HepG2 (cell line): ENCODE results near the gene BRCA1. TPM values are rescaled to one million over a fixed set of nuclear protein-coding genes. Genes with fewer than 3 reads are reported as not detected.

Experiments
- ATF1 ChIP-seq: IDR thresholded peaks from 2 replicates; pipeline ENCODE4 v1.6.1; 2016; ENCODE audit warnings: mild to moderate bottlenecking, control low read depth
- ATF3 ChIP-seq: sonication (generic); formaldehyde crosslinking; IDR thresholded peaks from 2 replicates; pipeline ENCODE4 v1.4.0; 2020; ENCODE audit warnings: missing genetic modification reagents
- CHCHD3 ChIP-seq: sonication (generic); formaldehyde crosslinking; IDR thresholded peaks from 2 replicates; pipeline ENCODE4 v1.8.0; 2022; ENCODE audit warnings: mild to moderate bottlenecking, missing genetic modification reagents, moderate library complexity
- ESRRA ChIP-seq: sonication (generic); formaldehyde crosslinking; IDR thresholded peaks from 2 replicates; pipeline ENCODE4 v1.5.1; 2020; ENCODE audit warnings: mild to moderate bottlenecking, low read depth, missing genetic modification reagents
- FOXK2 ChIP-seq: fragments of 450-650 bp; IDR thresholded peaks from 2 replicates; pipeline ENCODE4 v1.6.1; 2016
- HDAC6 ChIP-seq: fragments of 200-600 bp; sonication (generic); IDR thresholded peaks from 2 replicates; pipeline ENCODE4 v1.7.0; 2017; ENCODE audit warnings: mild to moderate bottlenecking, antibody characterized with exemption, low read length, low read depth
- HES4 ChIP-seq: sonication (generic); formaldehyde crosslinking; IDR thresholded peaks from 2 replicates; pipeline ENCODE4 v1.9.0; 2021; ENCODE audit warnings: mild to moderate bottlenecking, missing genetic modification reagents, borderline replicate concordance
- HNRNPL ChIP-seq: fragments of 200-400 bp; formaldehyde crosslinking; IDR thresholded peaks from 2 replicates; pipeline ENCODE4 v1.6.1; 2017; ENCODE audit warnings: mild to moderate bottlenecking, low read depth, low read length
- MLXIP ChIP-seq: sonication (generic); formaldehyde crosslinking; IDR thresholded peaks from 2 replicates; pipeline ENCODE4 v1.9.0; 2021; ENCODE audit warnings: missing genetic modification reagents, borderline replicate concordance
- NFIC ChIP-seq: IDR thresholded peaks from 2 replicates; pipeline ENCODE4 v1.6.1; 2012; ENCODE audit warnings: mild to moderate bottlenecking, low read length, inconsistent platforms
- RFXANK ChIP-seq: IDR thresholded peaks from 2 replicates; pipeline ENCODE4 v1.6.1; 2016
- THAP11 ChIP-seq: IDR thresholded peaks from 2 replicates; pipeline ENCODE4 v1.6.1; 2016; ENCODE audit warnings: missing biosample characterization, missing genetic modification reagents
- TOPORS ChIP-seq: sonication (generic); formaldehyde crosslinking; IDR thresholded peaks from 2 replicates; pipeline ENCODE4 v1.8.0; 2023; ENCODE audit warnings: mild to moderate bottlenecking, missing genetic modification reagents
- U2AF2 ChIP-seq: fragments of 200-400 bp; formaldehyde crosslinking; IDR thresholded peaks from 2 replicates; pipeline ENCODE4 v1.6.1; 2017; ENCODE audit warnings: low read depth, mild to moderate bottlenecking, low read length
- ZNF12 ChIP-seq: sonication (generic); formaldehyde crosslinking; IDR thresholded peaks from 2 replicates; pipeline ENCODE4 v1.5.0; 2020; ENCODE audit warnings: missing genetic modification reagents
- ZNF350 ChIP-seq: sonication (generic); formaldehyde crosslinking; IDR thresholded peaks from 2 replicates; pipeline ENCODE4 v1.4.0; 2020; ENCODE audit warnings: mild to moderate bottlenecking, low read depth, missing genetic modification reagents, borderline replicate concordance
- ZNF766 ChIP-seq: sonication (generic); formaldehyde crosslinking; IDR thresholded peaks from 2 replicates; pipeline ENCODE4 v1.5.0; 2020; ENCODE audit warnings: missing genetic modification reagents, borderline replicate concordance
- ZNF792 ChIP-seq: IDR thresholded peaks from 2 replicates; pipeline ENCODE4 v1.6.1; 2016
- polyA plus RNA-seq, 8 experiments: library from polyadenylated mRNA; depleted of rRNA in 3 of 8; stranded (reverse) in 7 of 8; unstranded in 1 of 8; fragments of >200 nt; fragmentation: Illumina TruSeq in 4 of 8; extraction: Trizol in 4 of 8; gene quantifications; 2 replicates each; pipeline versions ENCODE4 v1.2.1 to v1.2.3, GENCODE V29; 2011 to 2016; ENCODE audit warnings: low read depth in 4 of 8, missing spikeins in 1 of 8, mixed read lengths in 1 of 8; ENCODE audit not compliant: insufficient read depth in 1 of 8
- total RNA-seq, 5 experiments: library from RNA; depleted of rRNA; stranded (reverse); fragments of >200 nt; fragmentation: Illumina TruSeq; extraction: Trizol; gene quantifications; 2 replicates each; pipeline ENCODE4 v1.2.3, GENCODE V29; 2016; ENCODE audit warnings: low read depth in 1 of 5
- TF ChIP-seq, protein P1 (sequence below): sonication (generic); formaldehyde crosslinking; IDR thresholded peaks from 2 replicates; pipeline ENCODE4 v1.4.0; 2020; ENCODE audit warnings: missing genetic modification reagents
- TF ChIP-seq, protein P2 (sequence below): IDR thresholded peaks from 2 replicates; pipeline ENCODE4 v1.6.1; 2016; ENCODE audit warnings: missing biosample characterization, missing genetic modification reagents, low read depth

Gene BRCA1
- total and polyA plus RNA-seq, 2 of the 13 experiments (the other 11 are each of a cell fraction or from before 2014, with no cell fraction given): 13.3 to 37.5 TPM

DNA sequence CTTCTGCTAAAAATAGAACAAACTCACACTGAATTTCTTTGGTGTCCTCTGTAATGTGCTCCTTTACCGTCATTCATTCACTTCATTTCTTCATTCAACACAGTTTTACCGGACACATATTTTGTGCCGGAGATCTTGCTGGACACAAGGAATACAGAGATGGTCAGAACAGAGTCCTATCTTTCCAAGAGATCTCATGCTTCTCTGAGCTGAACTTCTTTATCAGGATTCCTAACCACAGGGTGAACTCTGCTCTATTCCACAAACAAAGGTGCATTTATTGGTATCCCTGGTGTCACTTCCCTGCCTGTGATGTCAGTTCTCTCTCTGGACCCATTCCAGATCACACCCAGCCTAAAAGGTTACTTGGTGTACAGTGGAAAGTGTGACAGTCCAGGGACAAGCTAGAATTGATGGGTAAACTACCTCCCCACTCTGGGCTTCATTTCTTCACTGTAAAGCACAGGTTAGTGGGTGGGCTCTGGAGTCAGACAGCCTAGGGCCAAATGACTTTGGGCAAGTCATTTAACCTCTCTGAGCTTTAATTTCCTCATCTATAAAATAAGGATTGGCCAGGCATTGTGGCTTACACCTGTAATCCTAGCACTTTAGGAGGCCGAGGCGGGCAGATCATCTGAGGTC is 114.4 kb downstream of the BRCA1 start (continued):
- TF ChIP-seq TOPORS (CRISPR knock-in tag): no peak
- peak; percentile 88 for TF ChIP-seq RFXANK
- TF ChIP-seq HES4 (CRISPR knock-in tag): no peak
- TF ChIP-seq FOXK2: peak; percentile 69; the same call in 1 of the 2 replicates
- no peak for TF ChIP-seq MLXIP (CRISPR knock-in tag)
- no peak for TF ChIP-seq ZNF350 (CRISPR knock-in tag)
- TF ChIP-seq THAP11 (CRISPR knock-in tag): peak; percentile 64; the same call in 1 of the 2 replicates
- no peak for TF ChIP-seq HDAC6
- TF ChIP-seq ZNF766: no peak
- TF ChIP-seq ZNF12: 0 out of 2 replicates have a peak, but pooled peaks have one; percentile 30
- TF ChIP-seq ZNF792 (CRISPR knock-in tag): peak; percentile 81; the same call in 1 of the 2 replicates
- no peak for TF ChIP-seq U2AF2
- no peak for TF ChIP-seq CHCHD3 (CRISPR knock-in tag)
- peak; percentile 74 for TF ChIP-seq ATF1
- TF ChIP-seq ATF3 (CRISPR knock-in tag): 0 out of 2 replicates have a peak, but pooled peaks have one; percentile 6
- no peak for TF ChIP-seq ESRRA (CRISPR knock-in tag)
- TF ChIP-seq, protein P1, sequence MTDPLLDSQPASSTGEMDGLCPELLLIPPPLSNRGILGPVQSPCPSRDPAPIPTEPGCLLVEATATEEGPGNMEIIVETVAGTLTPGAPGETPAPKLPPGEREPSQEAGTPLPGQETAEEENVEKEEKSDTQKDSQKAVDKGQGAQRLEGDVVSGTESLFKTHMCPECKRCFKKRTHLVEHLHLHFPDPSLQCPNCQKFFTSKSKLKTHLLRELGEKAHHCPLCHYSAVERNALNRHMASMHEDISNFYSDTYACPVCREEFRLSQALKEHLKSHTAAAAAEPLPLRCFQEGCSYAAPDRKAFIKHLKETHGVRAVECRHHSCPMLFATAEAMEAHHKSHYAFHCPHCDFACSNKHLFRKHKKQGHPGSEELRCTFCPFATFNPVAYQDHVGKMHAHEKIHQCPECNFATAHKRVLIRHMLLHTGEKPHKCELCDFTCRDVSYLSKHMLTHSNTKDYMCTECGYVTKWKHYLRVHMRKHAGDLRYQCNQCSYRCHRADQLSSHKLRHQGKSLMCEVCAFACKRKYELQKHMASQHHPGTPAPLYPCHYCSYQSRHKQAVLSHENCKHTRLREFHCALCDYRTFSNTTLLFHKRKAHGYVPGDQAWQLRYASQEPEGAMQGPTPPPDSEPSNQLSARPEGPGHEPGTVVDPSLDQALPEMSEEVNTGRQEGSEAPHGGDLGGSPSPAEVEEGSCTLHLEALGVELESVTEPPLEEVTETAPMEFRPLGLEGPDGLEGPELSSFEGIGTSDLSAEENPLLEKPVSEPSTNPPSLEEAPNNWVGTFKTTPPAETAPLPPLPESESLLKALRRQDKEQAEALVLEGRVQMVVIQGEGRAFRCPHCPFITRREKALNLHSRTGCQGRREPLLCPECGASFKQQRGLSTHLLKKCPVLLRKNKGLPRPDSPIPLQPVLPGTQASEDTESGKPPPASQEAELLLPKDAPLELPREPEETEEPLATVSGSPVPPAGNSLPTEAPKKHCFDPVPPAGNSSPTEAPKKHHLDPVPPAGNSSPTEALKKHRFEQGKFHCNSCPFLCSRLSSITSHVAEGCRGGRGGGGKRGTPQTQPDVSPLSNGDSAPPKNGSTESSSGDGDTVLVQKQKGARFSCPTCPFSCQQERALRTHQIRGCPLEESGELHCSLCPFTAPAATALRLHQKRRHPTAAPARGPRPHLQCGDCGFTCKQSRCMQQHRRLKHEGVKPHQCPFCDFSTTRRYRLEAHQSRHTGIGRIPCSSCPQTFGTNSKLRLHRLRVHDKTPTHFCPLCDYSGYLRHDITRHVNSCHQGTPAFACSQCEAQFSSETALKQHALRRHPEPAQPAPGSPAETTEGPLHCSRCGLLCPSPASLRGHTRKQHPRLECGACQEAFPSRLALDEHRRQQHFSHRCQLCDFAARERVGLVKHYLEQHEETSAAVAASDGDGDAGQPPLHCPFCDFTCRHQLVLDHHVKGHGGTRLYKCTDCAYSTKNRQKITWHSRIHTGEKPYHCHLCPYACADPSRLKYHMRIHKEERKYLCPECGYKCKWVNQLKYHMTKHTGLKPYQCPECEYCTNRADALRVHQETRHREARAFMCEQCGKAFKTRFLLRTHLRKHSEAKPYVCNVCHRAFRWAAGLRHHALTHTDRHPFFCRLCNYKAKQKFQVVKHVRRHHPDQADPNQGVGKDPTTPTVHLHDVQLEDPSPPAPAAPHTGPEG (CRISPR knock-in tag): no peak
- TF ChIP-seq, protein P2, sequence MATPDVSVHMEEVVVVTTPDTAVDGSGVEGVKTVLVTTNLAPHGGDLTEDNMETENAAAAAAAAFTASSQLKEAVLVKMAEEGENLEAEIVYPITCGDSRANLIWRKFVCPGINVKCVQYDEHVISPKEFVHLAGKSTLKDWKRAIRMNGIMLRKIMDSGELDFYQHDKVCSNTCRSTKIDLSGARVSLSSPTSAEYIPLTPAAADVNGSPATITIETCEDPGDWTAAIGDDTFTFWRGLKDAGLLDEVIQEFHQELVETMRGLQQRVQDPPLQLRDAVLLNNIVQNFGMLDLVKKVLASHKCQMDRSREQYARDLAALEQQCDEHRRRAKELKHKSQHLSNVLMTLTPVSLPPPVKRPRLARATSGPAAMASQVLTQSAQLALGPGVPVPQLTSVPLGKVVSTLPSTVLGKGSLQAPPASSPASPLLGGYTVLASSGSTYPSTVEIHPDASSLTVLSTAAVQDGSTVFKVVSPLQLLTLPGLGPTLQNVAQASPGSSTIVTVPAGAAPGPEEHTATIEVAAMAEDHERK (CRISPR knock-in tag): no peak
- TF ChIP-seq HNRNPL: no peak
- peak; percentile 87 for TF ChIP-seq NFIC
